Esophagus squamous epithelium (tissue), 5 donors: ENCODE data around the gene BRMS1. TPM values are rescaled to one million over a fixed set of nuclear protein-coding genes. Genes with fewer than 3 reads are reported as not detected.
"Not testable (repeated sequence)": the region's sequence is repeated elsewhere in the genome, so short reads cannot be mapped to it uniquely, and the experiment has no call there.

ENCODE experiments used
- DNase-seq: peaks from one replicate; lab custom pipeline; 2025; lab: John Stamatoyannopoulos, UW
- H3K27ac ChIP-seq, 4 donors: fragments of 200-600 bp; sonication (generic); one replicate each; pipeline ENCODE4 v1.5.1; 2016 to 2019; ENCODE audit warnings: mild to moderate bottlenecking in 1 of 4
- H3K27me3 ChIP-seq, 4 donors: fragments of 200-600 bp; sonication (generic); 1 replicate in 3 of 4; 2 replicates in 1 of 4; pipeline versions ENCODE4 v1.5.1 to v1.6.0; 2017 to 2021; ENCODE audit warnings: antibody characterized with exemption in 1 of 4
- H3K36me3 ChIP-seq, 3 donors: fragments of 200-600 bp; sonication (generic); one replicate each; pipeline ENCODE4 v1.5.1; 2016 to 2019
- H3K4me1 ChIP-seq, 3 donors: fragments of 200-600 bp; sonication (generic); one replicate each; pipeline ENCODE4 v1.5.1; 2017 to 2019
- H3K4me3 ChIP-seq, 4 donors: fragments of 200-600 bp; sonication (generic); 1 replicate in 3 of 4; 2 replicates in 1 of 4; pipeline ENCODE4 v1.5.1; 2016 to 2019; ENCODE audit warnings: mild to moderate bottlenecking in 2 of 4, moderate library complexity in 1 of 4
- H3K9me3 ChIP-seq, 3 donors: fragments of 200-600 bp; sonication (generic); one replicate each; pipeline ENCODE4 v1.5.1; 2016 to 2019
- CTCF ChIP-seq, 6 experiments: fragments of 450-650 bp in 4 of 6; fragments of 200-600 bp in 2 of 6; sonication (generic) in 2 of 6; IDR thresholded peaks; one replicate each; pipeline ENCODE4 v1.5.1; 2016 to 2019; ENCODE audit warnings: antibody characterized with exemption in 6 of 6, mild to moderate bottlenecking in 4 of 6, moderate library complexity in 4 of 6
- POLR2A ChIP-seq, 4 donors: fragments of 450-650 bp; IDR thresholded peaks; one replicate each; pipeline ENCODE4 v1.6.1; 2017; ENCODE audit warnings: antibody characterized with exemption in 4 of 4, mild to moderate bottlenecking in 4 of 4, moderate library complexity in 3 of 4
- WGBS, 2 donors: methylation state at CpG; one replicate each; pipeline ENCODE4 v1.1.5; 2018; 5-methylcytosine and 5-hydroxymethylcytosine counted together
- intact Hi-C: fragments of 100-400 bp; cut with DNase I; formaldehyde crosslinking; loops from one replicate; pipeline ENCODE4 v1.15.0; 2022
- total RNA-seq, 4 donors: library from RNA; depleted of rRNA; stranded (reverse); fragments of >200 nt; gene quantifications; one replicate each; pipeline ENCODE4 v1.1.0, GENCODE V29; 2016
- donor health status: DM: yes; HTN: yes; CAD: no.

The BRMS1 gene
- total RNA-seq, 4 donors from 2014 or later, result 43.8 to 65.5 (median 56.8) TPM

GRCh38 chr11:66362481-66363147, 17.7 kb upstream of the BRMS1 start:
- TF ChIP-seq POLR2A (IDR thresholded peaks at IDR 0.05) (no peak), CTCF (IDR thresholded peaks at IDR 0.05) (no peak)
- DNase-seq, result no peak
- H3K27me3 ChIP-seq, result no peaks in the 10 kb centered on the region
- no peaks in the 10 kb centered on the region for H3K4me1 ChIP-seq
- no peak overlapping the region for H3K27ac ChIP-seq
- H3K4me3 ChIP-seq, result no peak overlapping the region
- intact Hi-C loops, result no loop called here
- H3K9me3 ChIP-seq, result no peaks in the 10 kb centered on the region
- H3K36me3 ChIP-seq, result no peaks in the 10 kb centered on the region
- WGBS, 2 donors, result 73 to 88% methylated on average over 7 of the region's 9 CpGs

DNA sequence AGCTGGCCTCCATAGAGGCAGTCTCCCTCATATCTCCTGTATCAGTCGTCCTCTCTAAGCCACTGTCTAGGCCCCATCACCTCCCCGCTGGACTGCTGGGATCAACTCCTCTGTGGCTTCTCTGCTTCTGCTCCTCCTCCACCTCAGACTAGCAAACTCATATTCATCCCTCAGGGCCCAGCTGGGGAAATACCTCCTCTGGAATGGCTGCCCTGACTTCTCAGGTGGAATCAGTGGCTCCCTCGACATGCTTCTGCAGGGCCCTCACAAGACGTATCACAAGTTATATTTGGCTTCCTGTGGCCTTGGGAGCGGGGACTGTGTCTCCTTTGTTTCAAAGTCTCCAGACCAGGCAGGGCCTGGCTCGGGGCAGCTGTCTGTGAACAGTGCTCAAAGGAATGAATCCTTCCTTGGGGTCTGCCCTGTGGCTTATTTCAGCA, 16.6 kb upstream of the BRMS1 start:
- DNase-seq, result no peak
- Histone ChIP-seq H3K9me3 (no peaks in the 10 kb centered on the region), H3K4me3 (no peak overlapping the region), H3K36me3 (no peaks in the 10 kb centered on the region), H3K27me3 (no peaks in the 10 kb centered on the region), H3K27ac (no peak overlapping the region), H3K4me1 (no peaks in the 10 kb centered on the region)
- 76 to 79% methylated on average over 4 to 6 of the region's 6 CpGs for WGBS, 2 donors
- TF ChIP-seq POLR2A (IDR thresholded peaks at IDR 0.05) (no peak), CTCF (IDR thresholded peaks at IDR 0.05) (no peak)
- intact Hi-C loops, result no loop called here

DNA sequence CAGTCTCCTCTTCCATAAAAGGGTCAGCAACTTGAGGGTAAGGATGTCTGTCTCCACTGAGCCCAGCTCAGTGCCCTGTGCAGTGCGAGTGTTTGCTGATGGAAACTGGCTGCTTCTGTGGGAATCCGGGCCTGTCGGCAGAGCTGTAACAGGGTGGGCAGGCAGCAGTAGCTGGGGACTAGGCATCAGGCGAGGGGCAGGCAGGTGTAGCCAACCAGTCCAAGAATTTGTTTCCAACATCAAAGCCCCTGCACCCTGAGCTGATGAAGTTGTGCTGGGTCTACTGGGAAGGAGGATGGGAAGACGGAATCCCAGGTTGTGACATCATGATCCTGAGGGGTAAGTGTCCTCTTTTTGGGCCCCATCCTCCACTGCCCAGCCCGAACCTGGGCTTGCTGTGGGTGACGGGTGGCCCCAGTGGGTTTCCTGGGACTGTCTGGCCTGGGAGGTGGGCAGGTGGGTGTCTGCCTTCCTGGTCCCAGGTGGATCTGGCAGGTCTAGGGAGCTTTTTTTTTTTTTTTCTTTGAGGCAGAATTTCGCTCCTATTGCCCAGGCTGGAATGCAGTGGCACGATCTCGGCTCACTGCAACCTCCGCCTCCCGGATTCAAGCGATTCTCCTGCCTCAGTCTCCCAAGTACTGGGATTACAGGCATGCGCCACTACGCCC, 15.6 kb upstream of the BRMS1 start:
- H3K36me3 ChIP-seq, result peaks cover 0 to 4% (median 0%) of the 10 kb centered on the region in 3 donors
- TF ChIP-seq CTCF (IDR thresholded peaks at IDR 0.05) (no peak), POLR2A (IDR thresholded peaks at IDR 0.05) (no peak)
- intact Hi-C loops, result no loop called here
- no peak overlapping the region for H3K27ac ChIP-seq
- H3K4me1 ChIP-seq, result no peaks in the 10 kb centered on the region
- H3K9me3 ChIP-seq, result no peaks in the 10 kb centered on the region
- no peak for DNase-seq
- H3K4me3 ChIP-seq, result no peak overlapping the region
- 91 to 96% methylated on average over 13 to 15 of the region's 15 CpGs for WGBS, 2 donors
- H3K27me3 ChIP-seq, result no peaks in the 10 kb centered on the region

DNA sequence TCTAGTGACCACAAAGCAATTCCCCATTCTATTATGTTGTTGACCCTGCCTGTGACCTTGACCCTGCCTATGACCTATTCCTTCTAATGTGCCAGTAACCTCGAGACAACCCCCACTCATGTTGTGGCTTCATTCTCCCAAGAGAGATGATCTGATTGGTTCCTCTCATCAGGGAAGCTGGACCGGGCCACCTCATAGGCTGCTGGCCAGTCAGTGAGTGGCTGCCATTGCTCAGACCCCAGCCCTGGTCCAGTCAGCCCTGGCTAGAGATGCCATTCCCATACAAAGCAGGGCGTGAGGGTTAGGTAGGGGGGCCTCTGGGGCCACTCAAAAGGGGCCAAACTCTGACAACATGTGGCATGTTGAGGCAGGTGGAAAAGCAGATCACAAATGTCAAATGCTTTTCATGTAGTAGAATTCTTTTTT, 14.8 kb upstream of the BRMS1 start:
- Histone ChIP-seq H3K4me3 (no peak overlapping the region), H3K4me1 (no peaks in the 10 kb centered on the region), H3K27ac (no peak overlapping the region), H3K9me3 (no peaks in the 10 kb centered on the region), H3K27me3 (no peaks in the 10 kb centered on the region), H3K36me3 (peaks cover 0 to 4% (median 0%) of the 10 kb centered on the region in 3 donors)
- no peak for DNase-seq
- WGBS, 2 donors, result 53 to 63% methylated on average over 2 to 3 of the region's 3 CpGs
- TF ChIP-seq CTCF (IDR thresholded peaks at IDR 0.05), result no peak
- TF ChIP-seq POLR2A (IDR thresholded peaks at IDR 0.05), result no peak
- intact Hi-C loops, result no loop called here

DNA sequence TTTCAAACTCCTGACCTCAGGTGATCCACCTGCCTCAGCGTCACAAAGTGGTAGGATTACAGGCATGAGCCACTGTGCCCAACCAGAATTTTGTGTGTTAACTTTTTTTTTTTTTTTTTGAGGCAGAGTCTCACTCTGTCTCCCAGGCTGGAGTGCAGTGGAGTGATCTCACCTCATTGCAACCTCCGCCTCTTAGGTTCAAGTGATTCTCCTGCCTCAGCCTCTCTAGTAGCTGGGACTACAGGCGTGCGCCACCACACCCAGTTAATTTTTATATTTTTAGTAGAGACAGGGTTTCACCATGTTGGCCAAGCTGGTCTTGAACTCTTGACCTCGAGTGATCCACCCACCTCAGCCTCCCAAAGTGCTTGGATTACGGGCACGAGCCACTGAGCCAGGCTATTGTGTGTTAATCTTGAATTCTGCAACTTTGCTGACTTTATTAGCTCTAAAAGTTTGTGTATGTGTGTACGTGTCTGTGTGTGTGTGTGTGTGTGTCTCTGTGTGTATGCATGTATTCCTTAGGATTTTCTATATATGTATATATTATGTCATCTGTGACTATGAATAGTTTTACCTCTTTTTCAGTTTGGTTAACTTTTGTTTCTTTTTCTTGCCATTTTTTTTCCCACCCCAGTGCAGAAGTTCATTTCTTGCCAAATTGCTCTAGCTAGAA, 5.8 kb upstream of the BRMS1 start:
- Histone ChIP-seq H3K36me3 (peaks cover 0 to 12% (median 0%) of the 10 kb centered on the region in 3 donors), H3K4me1 (peaks cover 14 to 30% (median 15%) of the 10 kb centered on the region in 3 donors)
- H3K27ac ChIP-seq, intact Hi-C loops, H3K9me3 ChIP-seq, DNase-seq, H3K27me3 ChIP-seq, H3K4me3 ChIP-seq: not testable (repeated sequence)
- 80 to 83% methylated on average over 7 to 8 of the region's 8 CpGs for WGBS, 2 donors
